HG02623 (cell line): ENCODE results near the gene TMEM144.
"Not testable (repeated sequence)": the region's sequence is repeated elsewhere in the genome, so short reads cannot be mapped to it uniquely, and the experiment has no call there.

ENCODE experiments used
- ATAC-seq: cut with Tn5 transposase; IDR thresholded peaks from one replicate; pipeline ENCODE4 v1.9.1; 2021; ENCODE audit warnings: moderate library complexity; ENCODE audit not compliant: unreplicated experiment

The TMEM144 gene

DNA sequence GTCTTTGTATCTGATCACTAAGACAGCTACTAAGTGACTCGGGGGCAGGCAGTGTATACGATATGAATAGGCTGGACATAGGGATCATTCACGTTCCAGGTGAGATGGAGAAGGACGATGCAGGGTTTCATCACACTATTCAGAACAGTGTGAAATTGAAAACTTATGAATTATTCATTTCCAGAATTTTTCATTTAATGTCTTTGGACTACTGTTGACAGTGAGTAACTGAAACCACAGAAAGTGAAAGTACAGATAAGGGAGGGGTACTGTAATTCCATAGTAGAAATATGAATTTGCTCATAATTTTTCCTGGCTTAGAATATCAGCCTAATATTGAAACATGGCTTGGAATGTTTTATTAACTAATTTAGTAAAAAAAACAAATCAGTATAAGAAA lies 24.4 kb downstream of the TMEM144 start:
- no peak for ATAC-seq

DNA sequence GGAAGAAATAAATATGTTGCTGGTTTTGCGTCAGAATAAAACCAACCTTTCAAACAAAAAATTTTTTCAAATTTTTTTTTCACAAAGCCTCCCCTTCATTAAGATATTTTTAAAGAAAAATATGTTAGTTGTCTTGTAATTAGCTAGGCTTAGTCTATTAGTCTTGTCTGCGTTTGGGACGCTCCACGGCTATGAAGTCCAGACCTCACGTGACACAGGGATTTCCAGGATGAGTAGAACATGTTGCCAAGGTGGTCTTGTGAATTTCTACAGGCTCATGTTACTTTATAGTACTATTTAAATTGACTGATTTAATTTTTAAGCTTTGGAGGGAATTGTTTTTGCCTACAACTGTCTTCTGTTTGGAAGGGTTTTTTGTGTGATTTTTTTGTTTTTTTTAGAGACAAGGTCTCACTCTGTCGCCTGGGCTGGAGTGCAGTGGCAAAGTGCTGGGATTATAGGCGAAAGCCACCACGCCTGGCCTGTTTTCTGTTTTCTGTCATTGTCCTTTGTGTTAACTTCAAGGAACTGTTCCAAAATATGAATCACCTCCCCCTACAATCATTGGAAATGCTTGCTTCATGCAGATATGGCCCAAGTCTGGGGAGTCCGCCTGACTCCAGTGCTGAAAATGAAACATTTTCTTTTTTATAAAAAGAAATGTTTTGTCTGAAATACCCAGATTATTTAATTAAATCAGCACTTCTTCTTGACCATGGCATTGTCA lies 26.2 kb downstream of the TMEM144 start:
- no peak for ATAC-seq

DNA sequence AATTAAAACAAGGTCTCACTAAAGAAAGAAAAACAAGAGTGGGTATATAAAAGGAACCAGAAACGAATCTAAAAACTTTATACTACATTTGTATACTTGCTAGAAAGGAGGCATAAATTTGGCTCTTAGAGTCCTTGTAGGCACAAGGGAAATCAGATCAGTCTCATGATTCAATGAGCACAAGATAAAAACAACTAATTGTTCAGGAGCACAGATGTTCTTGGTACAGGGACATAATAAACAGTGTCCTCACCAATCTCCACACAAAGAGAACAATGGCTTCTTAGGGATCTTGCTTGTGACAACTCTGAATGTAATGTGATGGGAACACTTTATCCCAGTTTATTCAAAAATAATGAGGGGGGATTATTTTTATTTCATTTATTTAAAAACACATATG lies 28.3 kb downstream of the TMEM144 start:
- no peak for ATAC-seq

DNA sequence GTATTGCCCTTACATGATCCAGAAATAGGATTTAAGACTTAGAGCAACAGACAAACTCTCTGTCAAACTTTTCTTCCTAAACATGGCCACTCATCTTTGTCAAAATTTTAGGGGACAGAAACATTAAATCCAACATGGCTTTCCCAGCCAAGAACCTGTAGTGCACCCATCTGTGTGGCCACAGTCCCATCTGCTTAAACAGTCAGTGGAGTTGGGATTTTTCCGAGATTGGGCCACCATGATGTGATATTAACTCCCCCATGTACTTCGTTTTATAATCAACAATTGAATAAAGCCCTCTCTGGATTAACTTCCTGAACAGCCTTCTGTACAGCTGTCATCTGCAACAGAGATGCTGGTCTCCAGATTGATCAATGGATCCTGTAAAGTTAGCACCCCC lies 28.9 kb downstream of the TMEM144 start:
- no peak for ATAC-seq

DNA sequence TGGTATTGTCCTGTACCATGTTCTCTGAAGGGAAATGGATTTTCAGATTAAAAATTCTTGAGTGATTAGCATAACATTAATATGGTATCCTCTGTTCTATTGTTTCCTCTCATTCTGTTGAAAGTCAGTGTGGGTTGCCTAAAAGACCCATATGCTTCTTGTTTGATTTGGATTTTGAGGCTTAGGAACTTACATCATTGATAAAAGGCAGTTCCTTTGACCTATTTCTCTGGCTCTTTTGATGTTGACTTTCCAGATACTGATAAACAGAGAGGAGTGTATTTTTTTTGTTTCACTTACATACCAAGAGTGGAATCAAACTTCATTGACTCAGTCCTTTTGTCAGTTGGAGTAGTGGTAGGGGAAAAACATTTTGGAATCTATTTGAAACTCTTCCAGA lies 32.8 kb downstream of the TMEM144 start:
- no peak for ATAC-seq

DNA sequence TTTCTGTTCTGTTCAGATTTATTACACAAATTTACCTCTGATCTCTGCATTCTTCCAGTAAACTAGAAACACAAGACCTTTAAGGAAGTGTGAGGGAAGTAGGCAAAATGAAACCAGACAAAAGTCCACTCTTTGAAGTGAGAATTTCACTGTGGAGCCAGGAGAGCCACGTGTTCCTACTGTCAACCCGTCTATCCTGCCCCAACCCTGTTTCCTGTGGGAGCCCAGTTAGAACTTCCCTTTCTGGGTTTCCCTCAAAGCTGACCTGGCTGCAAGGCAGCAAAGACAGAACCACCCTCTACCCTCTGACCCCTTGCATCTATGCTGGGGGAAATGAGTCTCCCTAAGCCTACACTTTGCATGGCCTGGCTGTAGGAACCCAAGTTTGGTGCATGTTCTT lies 40.0 kb downstream of the TMEM144 start:
- no peak for ATAC-seq

DNA sequence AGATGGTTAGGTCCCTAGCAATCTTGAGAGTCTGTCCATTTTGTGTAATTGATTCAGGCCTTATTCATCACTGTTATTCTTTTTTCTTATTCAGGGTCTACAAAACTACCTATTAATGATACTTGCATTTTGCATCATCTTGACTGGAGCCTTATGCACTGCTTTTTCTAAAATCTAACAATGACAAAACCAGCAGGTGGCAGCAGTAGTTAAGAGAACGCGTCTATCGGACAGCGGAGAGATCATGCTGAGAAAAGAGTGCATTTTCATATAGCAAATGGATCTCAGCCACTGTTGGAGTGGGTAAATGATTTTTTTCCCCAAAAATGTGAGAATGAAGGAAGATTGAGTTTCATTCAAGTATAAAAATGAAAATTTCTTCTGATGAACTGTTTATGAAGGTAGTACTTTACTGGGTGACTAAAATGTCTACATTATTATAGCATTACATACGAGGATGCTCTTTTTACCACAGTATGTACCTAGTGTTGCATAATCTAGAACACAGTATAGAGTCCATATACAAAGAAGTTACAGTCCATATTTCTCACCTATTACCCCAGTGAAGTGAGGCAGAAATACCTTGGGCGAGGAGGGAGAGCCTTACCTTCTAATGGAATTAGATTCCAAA lies 43.2 kb downstream of the TMEM144 start:
- peak; percentile 75 for ATAC-seq

DNA sequence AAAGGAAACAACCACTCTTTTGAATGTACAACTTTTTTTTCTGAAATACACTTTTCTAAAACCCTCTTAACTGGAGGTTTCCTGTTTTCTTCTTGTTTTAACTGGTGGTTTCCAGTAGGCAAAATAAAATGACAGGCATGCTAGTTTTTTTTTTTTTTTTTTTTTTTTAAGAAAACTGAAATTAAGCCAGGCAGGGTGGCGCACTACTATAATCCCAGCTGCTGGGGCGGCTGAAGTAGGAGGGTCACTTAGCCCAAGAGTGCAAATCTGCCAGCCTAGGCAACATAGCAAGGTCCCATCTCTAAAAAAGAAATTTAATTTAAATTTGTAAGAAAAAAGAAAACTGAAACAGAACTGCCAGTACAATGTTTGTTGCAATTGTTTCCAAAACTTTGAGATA lies 44.0 kb downstream of the TMEM144 start:
- no peak for ATAC-seq

DNA sequence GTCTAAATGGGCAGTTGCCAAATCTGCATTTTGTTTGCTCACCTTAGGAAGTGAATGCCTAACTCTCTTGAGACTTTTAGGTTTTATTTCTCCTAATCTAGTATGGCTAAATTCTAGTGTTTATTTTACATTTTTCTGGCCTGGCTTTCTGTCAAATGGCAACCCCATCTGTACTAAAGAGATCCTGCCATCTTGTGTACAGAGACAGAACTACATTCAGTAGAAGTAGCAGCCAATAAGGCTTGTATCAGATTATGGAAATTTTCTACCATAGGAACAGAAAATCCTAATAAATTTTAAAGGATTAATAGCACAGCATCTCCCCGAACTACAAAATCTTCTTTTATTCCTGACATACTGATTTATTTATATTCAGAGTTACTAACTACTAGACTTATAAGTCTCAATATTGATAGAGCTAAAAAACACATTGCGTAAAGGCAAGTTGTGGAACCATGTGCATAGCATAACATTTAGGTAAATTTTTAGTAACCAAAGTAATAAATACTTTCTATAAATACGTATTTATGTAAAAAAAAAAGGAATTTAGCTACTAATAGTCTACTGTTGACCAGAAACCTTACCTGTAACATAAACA lies 45.5 kb downstream of the TMEM144 start:
- peak; percentile 77 for ATAC-seq

DNA sequence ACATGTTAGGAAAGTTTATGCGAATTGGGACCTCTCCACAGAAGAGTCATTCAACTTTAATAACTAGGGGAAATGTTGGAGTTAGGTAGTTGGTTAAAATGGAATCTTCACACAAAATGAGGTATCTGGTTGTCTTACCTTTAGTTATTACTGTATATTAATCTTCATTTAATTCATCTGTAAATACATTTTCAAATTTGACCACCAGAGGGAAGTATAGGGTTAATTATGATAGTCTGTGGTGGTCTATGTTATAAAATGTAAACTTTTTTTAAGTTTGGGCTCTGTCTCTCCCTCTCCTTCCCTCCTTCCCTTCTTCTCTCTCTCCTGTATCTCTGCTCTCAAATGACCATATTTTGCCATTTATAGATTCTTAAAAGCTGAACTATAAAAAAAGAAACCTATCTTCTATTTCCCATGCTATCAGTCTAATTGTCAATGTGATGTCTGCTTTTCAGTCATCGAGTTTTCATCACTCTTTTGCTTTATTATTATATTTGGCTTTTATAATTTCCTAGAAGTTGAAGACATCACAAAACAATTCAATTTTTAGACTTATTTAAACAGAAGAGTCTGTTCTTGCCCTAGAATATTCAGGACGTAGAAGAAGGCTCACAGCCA lies 49.8 kb downstream of the TMEM144 start:
- ATAC-seq, result no peak

DNA sequence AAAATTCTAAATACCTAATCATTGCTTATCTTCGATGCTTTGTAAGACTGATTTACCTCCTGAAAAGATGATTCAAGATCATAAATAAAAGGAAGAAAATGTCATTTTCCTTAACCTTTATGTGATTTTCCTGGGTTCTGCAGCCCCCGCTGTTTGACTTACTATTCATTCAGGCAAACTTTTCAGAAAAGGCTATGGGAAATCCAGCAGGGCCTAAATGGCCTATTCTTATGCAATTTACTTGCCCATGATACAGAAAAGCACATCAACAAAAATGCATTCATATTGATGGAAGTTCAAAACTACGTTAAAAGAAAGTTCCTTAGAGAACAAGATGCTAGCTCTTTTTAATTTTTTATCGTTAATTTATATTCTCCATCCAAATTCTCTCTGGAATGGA lies 51.2 kb downstream of the TMEM144 start:
- no peak for ATAC-seq

DNA sequence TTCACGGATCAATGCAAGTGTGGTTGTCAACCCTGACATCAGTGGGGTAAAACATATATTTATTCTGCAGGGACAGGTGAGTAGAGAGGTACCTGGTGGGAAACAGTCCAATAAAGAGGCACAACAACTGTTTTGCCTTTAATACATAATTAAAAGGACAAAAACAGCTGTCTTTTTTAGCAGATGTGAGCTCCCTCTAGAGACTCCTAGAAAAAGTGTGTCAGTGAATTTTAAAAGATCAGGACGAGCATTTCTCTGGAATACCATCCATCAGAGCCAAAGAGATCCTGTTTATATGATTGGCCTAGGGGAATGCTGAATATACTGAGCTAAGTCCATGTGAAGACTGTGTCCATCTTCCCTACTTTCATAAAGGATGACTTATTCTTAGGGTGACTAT lies 58.3 kb downstream of the TMEM144 start:
- ATAC-seq, result no peak

DNA sequence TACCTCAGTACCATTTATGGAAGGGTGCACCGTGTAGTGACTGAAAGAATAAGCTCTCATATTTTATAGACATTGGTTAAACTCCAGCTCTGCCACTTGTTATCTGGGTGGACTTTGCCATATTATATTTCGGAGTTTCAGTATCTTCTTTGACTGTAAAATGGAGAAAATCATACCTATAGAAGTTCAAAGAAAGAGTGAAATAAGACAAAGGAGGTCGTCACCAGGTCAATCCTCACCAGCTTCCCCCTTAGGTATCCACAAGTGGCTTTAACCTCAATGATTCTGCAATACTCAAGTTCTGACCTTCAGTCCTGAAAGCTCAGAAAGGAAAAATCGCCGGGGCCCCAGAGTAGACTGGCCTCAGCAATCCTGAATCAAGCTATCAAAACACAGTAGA lies 64.3 kb downstream of the TMEM144 start:
- ATAC-seq, result no peak

DNA sequence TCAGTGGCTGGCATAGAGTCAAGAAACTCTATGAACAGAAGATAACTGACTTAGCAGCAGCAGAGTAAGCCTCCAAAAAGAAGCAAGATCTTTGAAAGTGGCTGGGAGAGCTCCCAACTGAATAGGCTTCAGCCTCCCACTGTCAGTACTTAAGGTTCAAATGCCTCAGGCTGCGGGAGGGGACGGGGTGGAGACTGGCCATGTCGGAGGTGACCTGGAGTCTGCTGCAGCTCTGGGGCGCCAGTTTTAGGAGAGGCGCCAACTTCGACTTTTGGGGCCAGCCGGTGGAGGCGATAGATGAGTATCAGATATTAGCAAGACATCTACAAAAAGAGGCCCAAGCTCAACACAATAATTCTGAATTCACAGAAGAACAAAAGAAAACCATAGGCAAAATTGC lies 67.3 kb downstream of the TMEM144 start:
- no peak for ATAC-seq

DNA sequence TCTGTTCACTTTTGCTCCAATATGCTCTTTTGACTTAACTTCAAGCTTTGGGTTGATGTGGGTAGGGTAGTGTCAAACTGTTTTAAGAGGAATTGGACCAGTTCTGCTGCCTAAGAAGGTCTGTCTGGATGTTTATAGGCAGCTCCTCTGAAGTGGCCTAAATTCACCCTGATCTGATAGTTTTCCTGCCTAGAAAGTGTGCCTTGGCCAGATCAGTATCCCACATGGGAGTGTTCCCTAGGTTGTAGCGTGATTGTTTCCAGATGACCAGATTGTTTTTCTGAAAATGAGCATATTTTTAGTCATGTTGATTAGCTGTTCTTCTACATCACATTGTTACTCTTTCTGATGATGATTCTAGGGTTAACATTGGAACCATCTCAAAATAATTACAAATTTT lies 68.8 kb downstream of the TMEM144 start:
- ATAC-seq, result not testable (repeated sequence)

DNA sequence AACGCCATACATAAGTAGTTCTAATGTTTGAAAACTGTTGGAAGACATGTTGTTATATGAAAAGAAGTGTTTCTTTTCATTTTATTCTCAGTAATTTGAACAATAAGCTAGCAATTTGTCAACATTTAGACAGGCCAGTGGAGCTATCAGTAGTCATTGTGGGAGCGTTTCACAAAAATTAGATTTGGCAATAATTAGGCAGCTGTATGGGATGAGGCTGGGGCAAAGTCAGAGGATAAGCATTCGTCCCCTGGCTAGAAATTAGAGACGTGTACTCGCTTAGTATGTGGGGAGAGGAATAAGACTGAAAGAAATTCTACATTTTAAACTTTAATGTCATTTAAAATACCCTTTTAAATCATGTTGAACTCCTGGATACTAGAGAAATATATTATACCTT lies 70.6 kb downstream of the TMEM144 start:
- no peak for ATAC-seq

DNA sequence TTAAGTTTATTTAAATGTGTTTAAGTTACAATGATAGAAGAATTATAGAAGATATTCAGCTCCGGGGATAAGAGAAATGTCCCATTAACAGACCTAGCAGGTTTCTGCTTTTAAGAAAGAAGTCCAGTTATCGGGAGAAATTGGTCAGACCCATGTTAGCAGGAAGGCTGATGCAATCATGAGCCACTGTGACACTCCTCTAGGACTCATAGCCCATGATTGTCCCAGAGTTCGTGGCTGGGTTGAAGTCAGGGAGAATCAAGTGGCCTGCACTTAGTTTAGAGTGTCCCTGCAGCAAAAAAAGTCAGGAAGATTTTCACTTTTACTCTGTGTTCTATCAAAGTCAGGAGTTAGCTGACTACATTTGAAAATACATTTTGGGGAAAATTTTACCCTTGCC lies 72.0 kb downstream of the TMEM144 start:
- no peak for ATAC-seq

DNA sequence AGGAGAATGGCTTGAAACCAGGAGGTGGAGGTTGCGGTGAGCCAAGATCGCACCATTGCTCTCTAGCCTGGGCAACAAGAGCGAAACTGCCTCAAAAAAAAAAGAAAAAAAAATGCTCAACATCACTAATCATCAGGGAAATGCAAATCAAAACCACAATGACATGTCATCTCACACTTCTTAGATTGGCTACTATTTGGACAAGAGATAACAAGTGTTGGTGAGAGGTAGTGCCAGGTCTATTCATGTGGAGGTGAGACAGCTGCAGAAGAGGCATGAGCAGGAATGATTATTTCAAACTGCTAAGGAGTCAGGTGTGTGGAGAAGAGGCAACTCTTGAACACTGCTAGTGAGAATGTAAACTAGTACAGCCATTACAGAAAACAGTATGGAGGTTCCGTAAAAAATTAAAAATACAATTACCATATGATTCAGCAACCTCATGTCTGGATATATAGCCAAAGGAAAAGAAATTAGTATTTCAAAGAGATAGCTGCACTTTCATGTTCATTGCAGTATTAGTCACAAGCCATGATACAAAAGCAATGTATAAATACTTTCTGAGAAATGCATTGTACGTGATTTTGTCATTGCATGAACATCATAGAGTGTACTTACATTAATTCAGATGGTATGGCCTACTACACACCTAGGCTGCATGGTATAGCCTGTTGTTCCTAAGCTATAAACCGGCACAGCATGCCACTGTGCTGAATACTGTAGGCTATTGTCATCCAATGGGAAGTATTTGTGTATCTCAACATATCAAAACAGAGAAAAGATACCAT lies 75.3 kb downstream of the TMEM144 start:
- no peak for ATAC-seq

DNA sequence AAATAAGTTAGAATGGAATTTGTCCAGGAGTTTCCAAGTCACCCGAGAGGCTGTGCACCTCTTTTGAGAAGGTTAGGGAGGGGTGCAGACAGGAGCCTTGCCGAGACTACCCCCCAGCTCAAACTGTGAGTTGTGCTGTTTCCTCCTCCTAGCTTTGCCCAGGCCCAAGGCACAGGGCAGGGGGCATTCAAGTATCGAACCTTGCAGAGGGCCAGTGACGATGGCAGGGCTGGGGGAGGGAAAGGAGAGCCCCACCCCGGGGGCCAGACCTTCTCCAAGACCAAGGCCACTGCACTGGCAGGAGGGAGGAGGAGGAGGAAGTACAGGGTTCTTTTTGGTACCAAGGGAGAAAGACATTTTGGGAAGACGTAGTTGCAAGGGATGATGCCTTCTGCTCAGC lies 80.6 kb downstream of the TMEM144 start:
- ATAC-seq, result no peak

DNA sequence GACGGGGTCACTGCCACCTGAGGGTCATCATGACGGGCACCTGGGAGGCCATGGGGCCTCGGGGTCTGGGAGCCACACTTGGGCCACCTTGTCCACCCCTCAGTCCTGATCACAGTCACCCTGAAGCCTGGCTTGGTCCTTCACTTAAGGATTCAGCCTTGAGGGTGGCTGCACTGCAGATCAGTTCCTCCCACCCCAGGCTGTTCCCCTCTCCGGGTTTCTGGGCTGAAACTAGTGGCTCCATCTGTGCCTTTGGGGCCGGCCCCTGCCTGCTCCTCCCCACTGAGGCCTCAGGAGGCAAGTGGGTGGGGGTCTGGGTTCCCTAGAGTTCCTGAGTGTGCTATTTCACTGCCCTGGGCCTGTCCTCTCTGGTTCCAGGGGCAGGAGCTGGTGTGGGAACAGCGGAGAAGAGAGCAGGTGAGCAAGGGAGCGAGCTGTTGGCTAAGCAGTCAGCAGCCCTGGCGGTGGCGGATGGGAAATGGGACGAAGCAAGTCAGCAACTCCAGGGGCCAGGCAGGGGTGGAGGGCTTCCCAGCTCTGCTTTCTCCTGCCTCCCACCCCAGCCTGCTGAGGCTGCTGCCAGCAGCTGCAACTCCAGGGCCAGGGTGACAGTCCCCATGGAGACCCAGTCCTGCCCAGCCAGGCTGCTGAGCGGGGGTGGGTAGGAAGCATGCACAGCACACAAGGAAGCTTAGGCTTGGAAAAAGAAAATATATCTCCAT lies 81.2 kb downstream of the TMEM144 start:
- ATAC-seq, result no peak

DNA sequence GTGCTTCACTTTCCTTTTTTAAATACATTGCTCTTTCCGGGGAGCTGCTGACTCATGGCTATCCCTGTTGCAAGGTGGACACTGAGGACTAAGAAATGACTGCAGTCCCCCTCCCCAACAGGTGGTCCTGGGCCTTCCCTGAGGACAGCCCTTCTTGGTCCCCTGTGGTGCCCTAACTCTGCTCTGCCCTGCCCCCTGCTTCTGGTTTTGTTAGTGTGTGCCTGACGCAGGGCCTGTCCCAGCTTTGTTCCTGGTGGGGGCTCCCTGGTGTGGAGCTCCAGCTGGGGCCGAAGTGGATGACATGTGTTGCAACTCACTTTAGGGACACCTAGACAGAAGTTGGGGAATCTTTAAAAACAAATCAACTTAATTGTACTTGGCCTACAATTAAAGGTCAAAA lies 81.9 kb downstream of the TMEM144 start:
- no peak for ATAC-seq
